ENCODE measurements around the gene TMEM184C.

TMEM184C gene

GRCh38 chr4:147643616-147644015 lies 26.4 kb downstream of the TMEM184C start:
- Histone ChIP-seq H3K27me3 (ENCODE audit: control insufficient read depth, insufficient read depth, low read length, poor library complexity, severe bottlenecking) (no peaks in the 10 kb centered on the region), H3K4me1 (ENCODE audit: control insufficient read depth, insufficient read depth, low read length) (no peaks in the 10 kb centered on the region), H3K4me3 (ENCODE audit: insufficient read depth, low read depth, low read length) (no peak overlapping the region), H3K9me3 (ENCODE audit: control insufficient read depth, low read length) (no peaks in the 10 kb centered on the region), H3K36me3 (ENCODE audit: control insufficient read depth, insufficient read depth, low read length) (peaks cover 5% of the 10 kb centered on the region), H3K27ac (ENCODE audit: insufficient read depth, low read depth, low read length, poor library complexity, severe bottlenecking) (no peak overlapping the region)
- WGBS, 2 experiments: 89 to 93% methylated on average over 1 of the region's 1 CpG

- Histone ChIP-seq H3K27me3 (ENCODE audit: control insufficient read depth, insufficient read depth, low read length, poor library complexity, severe bottlenecking) (no peaks in the 10 kb centered on the region), H3K27ac (ENCODE audit: insufficient read depth, low read depth, low read length, poor library complexity, severe bottlenecking) (no peak overlapping the region), H3K9me3 (ENCODE audit: control insufficient read depth, low read length) (no peaks in the 10 kb centered on the region), H3K4me1 (ENCODE audit: control insufficient read depth, insufficient read depth, low read length) (no peaks in the 10 kb centered on the region), H3K4me3 (ENCODE audit: insufficient read depth, low read depth, low read length) (no peak overlapping the region), H3K36me3 (ENCODE audit: control insufficient read depth, insufficient read depth, low read length) (peaks cover 5% of the 10 kb centered on the region)
- 99 to 100% methylated on average over 3 of the region's 3 CpGs for WGBS, 2 experiments
These were observed 27.3 kb downstream of the TMEM184C start for GRCh38 chr4:147644471-147644870.

DNA sequence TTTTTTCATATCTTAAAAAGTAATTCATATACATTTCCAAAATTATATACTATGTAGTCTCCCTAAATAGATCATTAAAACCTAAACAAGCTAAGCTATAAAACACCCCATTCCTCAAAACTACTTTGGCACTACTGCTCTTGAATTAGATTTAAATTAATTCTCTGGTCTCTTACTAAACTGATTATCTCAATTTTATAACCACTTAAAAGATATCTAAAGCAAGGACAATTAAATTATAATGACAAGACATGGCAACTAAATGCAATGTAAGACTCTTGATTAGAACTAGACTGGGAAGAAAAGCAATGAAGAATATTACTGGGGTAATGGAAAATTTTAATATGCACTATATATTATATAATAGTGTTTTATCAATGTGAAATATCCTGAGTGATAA lies 27.9 kb downstream of the TMEM184C start:
- Histone ChIP-seq H3K4me1 (ENCODE audit: control insufficient read depth, insufficient read depth, low read length) (no peaks in the 10 kb centered on the region), H3K9me3 (ENCODE audit: control insufficient read depth, low read length) (no peaks in the 10 kb centered on the region), H3K4me3 (ENCODE audit: insufficient read depth, low read depth, low read length) (no peak overlapping the region), H3K27ac (ENCODE audit: insufficient read depth, low read depth, low read length, poor library complexity, severe bottlenecking) (no peak overlapping the region), H3K27me3 (ENCODE audit: control insufficient read depth, insufficient read depth, low read length, poor library complexity, severe bottlenecking) (no peaks in the 10 kb centered on the region), H3K36me3 (ENCODE audit: control insufficient read depth, insufficient read depth, low read length) (peaks cover 5% of the 10 kb centered on the region)

- no peak overlapping the region for H3K27ac ChIP-seq (ENCODE audit: insufficient read depth, low read depth, low read length, poor library complexity, severe bottlenecking)
These were observed 31.5 kb downstream of the TMEM184C start for GRCh38 chr4:147648656-147649055.

DNA sequence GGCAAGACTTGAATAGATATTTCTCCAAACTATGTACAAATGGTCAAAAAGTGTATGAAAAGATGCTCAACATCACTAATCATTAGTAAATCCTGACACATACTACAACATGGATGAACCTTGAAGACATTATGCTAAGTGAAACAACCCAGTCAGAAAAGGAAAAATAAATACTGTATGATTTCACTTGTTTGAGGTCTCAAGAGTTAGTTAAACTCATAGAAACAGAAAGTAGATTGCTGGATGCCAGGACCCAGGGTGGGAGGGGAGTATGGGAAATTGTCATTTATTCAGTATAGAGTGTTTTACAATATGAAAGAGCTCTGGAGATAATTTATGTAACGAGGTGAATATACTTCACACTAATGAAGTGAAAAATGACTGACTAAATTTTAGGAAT lies 34.4 kb downstream of the TMEM184C start:
- WGBS, 2 experiments: no CpG with 5 or more reads among the region's 1 CpG
- H3K27ac ChIP-seq (ENCODE audit: insufficient read depth, low read depth, low read length, poor library complexity, severe bottlenecking): no peak overlapping the region

More at GRCh38 chr4:147648656-147649055, 31.5 kb downstream of the TMEM184C start:
- no peaks in the 10 kb centered on the region for H3K36me3 ChIP-seq (ENCODE audit: control insufficient read depth, insufficient read depth, low read length)
- H3K27me3 ChIP-seq (ENCODE audit: control insufficient read depth, insufficient read depth, low read length, poor library complexity, severe bottlenecking): no peaks in the 10 kb centered on the region
- no peaks in the 10 kb centered on the region for H3K9me3 ChIP-seq (ENCODE audit: control insufficient read depth, low read length)
- no peaks in the 10 kb centered on the region for H3K4me1 ChIP-seq (ENCODE audit: control insufficient read depth, insufficient read depth, low read length)
- H3K4me3 ChIP-seq (ENCODE audit: insufficient read depth, low read depth, low read length): no peak overlapping the region

GRCh38 chr4:147655639-147656038 lies 38.4 kb downstream of the TMEM184C start:
- WGBS, 2 experiments: 73 to 98% methylated on average over 1 to 2 of the region's 2 CpGs
- Histone ChIP-seq H3K27ac (ENCODE audit: insufficient read depth, low read depth, low read length, poor library complexity, severe bottlenecking) (no peak overlapping the region), H3K4me1 (ENCODE audit: control insufficient read depth, insufficient read depth, low read length) (no peaks in the 10 kb centered on the region), H3K27me3 (ENCODE audit: control insufficient read depth, insufficient read depth, low read length, poor library complexity, severe bottlenecking) (no peaks in the 10 kb centered on the region), H3K9me3 (ENCODE audit: control insufficient read depth, low read length) (no peaks in the 10 kb centered on the region), H3K36me3 (ENCODE audit: control insufficient read depth, insufficient read depth, low read length) (peaks cover 10% of the 10 kb centered on the region), H3K4me3 (ENCODE audit: insufficient read depth, low read depth, low read length) (no peak overlapping the region)

More for the DNA sequence above, 34.4 kb downstream of the TMEM184C start:
- H3K36me3 ChIP-seq (ENCODE audit: control insufficient read depth, insufficient read depth, low read length): no peaks in the 10 kb centered on the region
- no peaks in the 10 kb centered on the region for H3K27me3 ChIP-seq (ENCODE audit: control insufficient read depth, insufficient read depth, low read length, poor library complexity, severe bottlenecking)
- H3K4me1 ChIP-seq (ENCODE audit: control insufficient read depth, insufficient read depth, low read length): no peaks in the 10 kb centered on the region
- no peak overlapping the region for H3K4me3 ChIP-seq (ENCODE audit: insufficient read depth, low read depth, low read length)
- H3K9me3 ChIP-seq (ENCODE audit: control insufficient read depth, low read length): no peaks in the 10 kb centered on the region

DNA sequence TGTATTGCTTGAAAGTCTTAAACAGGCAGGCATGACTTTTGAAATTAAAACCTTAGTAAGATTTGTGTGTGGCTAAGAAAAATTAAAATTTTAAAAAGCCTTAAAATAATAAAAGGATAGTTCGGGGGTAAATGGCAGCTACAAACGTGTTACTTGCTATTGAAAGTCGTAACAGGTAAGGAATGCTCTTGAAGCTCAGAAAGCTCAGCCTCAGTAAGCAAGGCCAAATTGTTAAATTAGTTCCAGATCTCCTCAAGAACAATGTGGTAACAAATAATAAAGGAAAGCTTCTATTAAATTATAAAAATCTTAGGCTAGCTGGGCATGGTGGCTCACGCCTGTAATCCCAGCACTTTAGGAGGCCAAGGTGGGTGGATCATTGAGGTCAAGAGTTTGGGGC lies 41.3 kb downstream of the TMEM184C start:
- H3K4me1 ChIP-seq (ENCODE audit: control insufficient read depth, insufficient read depth, low read length): no peaks in the 10 kb centered on the region
- H3K36me3 ChIP-seq (ENCODE audit: control insufficient read depth, insufficient read depth, low read length): peaks cover 10% of the 10 kb centered on the region
- H3K27ac ChIP-seq (ENCODE audit: insufficient read depth, low read depth, low read length, poor library complexity, severe bottlenecking): no peak overlapping the region
- H3K4me3 ChIP-seq (ENCODE audit: insufficient read depth, low read depth, low read length): no peak overlapping the region
- no peaks in the 10 kb centered on the region for H3K9me3 ChIP-seq (ENCODE audit: control insufficient read depth, low read length)
- H3K27me3 ChIP-seq (ENCODE audit: control insufficient read depth, insufficient read depth, low read length, poor library complexity, severe bottlenecking): no peaks in the 10 kb centered on the region
- WGBS, 2 experiments: 91 to 97% methylated on average over 4 of the region's 4 CpGs

- WGBS, 2 experiments: 75 to 93% methylated on average over 1 to 2 of the region's 4 CpGs
- no peak overlapping the region for H3K27ac ChIP-seq (ENCODE audit: insufficient read depth, low read depth, low read length, poor library complexity, severe bottlenecking)
- H3K36me3 ChIP-seq (ENCODE audit: control insufficient read depth, insufficient read depth, low read length): no peaks in the 10 kb centered on the region
- H3K4me1 ChIP-seq (ENCODE audit: control insufficient read depth, insufficient read depth, low read length): no peaks in the 10 kb centered on the region
- no peaks in the 10 kb centered on the region for H3K9me3 ChIP-seq (ENCODE audit: control insufficient read depth, low read length)
- no peaks in the 10 kb centered on the region for H3K27me3 ChIP-seq (ENCODE audit: control insufficient read depth, insufficient read depth, low read length, poor library complexity, severe bottlenecking)
- H3K4me3 ChIP-seq (ENCODE audit: insufficient read depth, low read depth, low read length): no peak overlapping the region
These were observed 56.9 kb downstream of the TMEM184C start for GRCh38 chr4:147674073-147674472.

DNA sequence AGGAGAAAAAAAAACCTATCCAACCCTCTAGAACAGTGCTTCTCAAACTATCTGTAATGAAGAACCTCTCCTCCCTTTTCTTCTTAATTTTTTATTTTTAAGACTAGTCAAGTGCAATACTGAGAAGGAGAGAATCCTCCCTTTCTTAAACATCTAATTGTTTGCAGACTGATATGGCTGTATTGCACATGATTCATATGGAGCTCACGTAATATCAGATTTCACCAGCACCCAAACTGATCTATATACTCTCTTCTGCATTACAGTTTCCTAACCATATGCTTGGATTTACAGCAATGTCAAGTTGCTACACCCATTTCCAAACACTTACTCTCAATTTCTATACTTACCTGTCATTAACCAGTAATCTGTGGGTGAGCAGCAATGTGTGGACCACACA lies 57.3 kb downstream of the TMEM184C start:
- no peaks in the 10 kb centered on the region for H3K9me3 ChIP-seq (ENCODE audit: control insufficient read depth, low read length)
- 90 to 95% methylated on average over 1 of the region's 1 CpG for WGBS, 2 experiments
- no peak overlapping the region for H3K27ac ChIP-seq (ENCODE audit: insufficient read depth, low read depth, low read length, poor library complexity, severe bottlenecking)
- H3K36me3 ChIP-seq (ENCODE audit: control insufficient read depth, insufficient read depth, low read length): no peaks in the 10 kb centered on the region
- no peaks in the 10 kb centered on the region for H3K4me1 ChIP-seq (ENCODE audit: control insufficient read depth, insufficient read depth, low read length)
- no peaks in the 10 kb centered on the region for H3K27me3 ChIP-seq (ENCODE audit: control insufficient read depth, insufficient read depth, low read length, poor library complexity, severe bottlenecking)
- H3K4me3 ChIP-seq (ENCODE audit: insufficient read depth, low read depth, low read length): no peak overlapping the region

DNA sequence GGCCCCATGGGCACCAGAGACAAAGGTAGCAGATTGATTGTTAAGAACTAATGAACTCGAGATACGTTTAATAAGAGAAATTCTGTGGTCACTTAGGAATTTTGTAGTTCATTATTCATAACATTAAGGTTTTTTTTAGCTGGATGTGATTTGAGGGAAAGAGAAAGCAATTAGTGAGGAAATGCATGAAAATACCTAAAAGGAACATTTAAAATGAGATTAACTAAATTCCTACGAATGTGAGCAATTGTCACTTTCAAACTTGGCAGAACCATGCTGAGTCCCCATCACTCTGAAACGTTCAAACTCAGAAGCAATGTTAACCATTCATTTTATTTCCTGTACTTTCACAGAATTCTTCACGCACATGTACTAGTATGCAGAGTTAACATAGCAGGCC lies 60.9 kb downstream of the TMEM184C start:
- no peak overlapping the region for H3K27ac ChIP-seq (ENCODE audit: insufficient read depth, low read depth, low read length, poor library complexity, severe bottlenecking)
- H3K4me1 ChIP-seq (ENCODE audit: control insufficient read depth, insufficient read depth, low read length): no peaks in the 10 kb centered on the region
- no peaks in the 10 kb centered on the region for H3K9me3 ChIP-seq (ENCODE audit: control insufficient read depth, low read length)
- H3K36me3 ChIP-seq (ENCODE audit: control insufficient read depth, insufficient read depth, low read length): no peaks in the 10 kb centered on the region
- 89 to 93% methylated on average over 5 of the region's 5 CpGs for WGBS, 2 experiments
- H3K4me3 ChIP-seq (ENCODE audit: insufficient read depth, low read depth, low read length): no peak overlapping the region
- H3K27me3 ChIP-seq (ENCODE audit: control insufficient read depth, insufficient read depth, low read length, poor library complexity, severe bottlenecking): no peaks in the 10 kb centered on the region

Data from ectodermal cell (in vitro differentiated cells).